IMR-90 (cell line): ENCODE results near the gene PLXNA1.

ENCODE experiments used
- SMC3 ChIP-seq: fragments of 150-350 bp; IDR thresholded peaks from 2 replicates; pipeline ENCODE4 v1.6.1; 2016; ENCODE audit warnings: low read depth, mild to moderate bottlenecking, antibody characterized with exemption, low read length, moderate library complexity
- TF ChIP-seq, protein P1 (sequence below): conservative IDR thresholded peaks from 2 replicates; pipeline ENCODE4 v1.5.1; 2012; ENCODE audit warnings: mild to moderate bottlenecking, low read depth, low read length, improper control_type of control experiment

DNA sequence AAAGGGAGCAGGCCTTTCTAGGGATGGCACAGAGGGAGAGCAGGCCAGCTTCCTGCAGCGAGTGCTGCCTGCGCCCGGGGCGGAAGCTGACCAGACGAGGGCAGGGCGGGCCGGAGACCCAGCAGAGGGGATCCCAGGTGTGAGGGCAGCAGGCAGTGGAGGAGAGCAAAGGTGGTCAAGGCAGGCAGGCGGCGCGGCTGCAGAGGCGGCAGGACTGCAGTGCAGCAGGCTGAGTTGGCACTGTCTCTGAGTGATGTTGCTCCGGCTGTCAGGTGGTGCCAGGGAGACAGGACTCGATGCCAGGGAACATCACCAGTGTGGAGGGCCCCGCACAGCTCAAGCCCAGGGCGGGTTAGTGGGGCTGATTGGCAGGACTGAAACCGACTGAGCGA, 22.3 kb upstream of the PLXNA1 start:
- TF ChIP-seq, protein P1, sequence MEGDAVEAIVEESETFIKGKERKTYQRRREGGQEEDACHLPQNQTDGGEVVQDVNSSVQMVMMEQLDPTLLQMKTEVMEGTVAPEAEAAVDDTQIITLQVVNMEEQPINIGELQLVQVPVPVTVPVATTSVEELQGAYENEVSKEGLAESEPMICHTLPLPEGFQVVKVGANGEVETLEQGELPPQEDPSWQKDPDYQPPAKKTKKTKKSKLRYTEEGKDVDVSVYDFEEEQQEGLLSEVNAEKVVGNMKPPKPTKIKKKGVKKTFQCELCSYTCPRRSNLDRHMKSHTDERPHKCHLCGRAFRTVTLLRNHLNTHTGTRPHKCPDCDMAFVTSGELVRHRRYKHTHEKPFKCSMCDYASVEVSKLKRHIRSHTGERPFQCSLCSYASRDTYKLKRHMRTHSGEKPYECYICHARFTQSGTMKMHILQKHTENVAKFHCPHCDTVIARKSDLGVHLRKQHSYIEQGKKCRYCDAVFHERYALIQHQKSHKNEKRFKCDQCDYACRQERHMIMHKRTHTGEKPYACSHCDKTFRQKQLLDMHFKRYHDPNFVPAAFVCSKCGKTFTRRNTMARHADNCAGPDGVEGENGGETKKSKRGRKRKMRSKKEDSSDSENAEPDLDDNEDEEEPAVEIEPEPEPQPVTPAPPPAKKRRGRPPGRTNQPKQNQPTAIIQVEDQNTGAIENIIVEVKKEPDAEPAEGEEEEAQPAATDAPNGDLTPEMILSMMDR = no peak
- no peak for TF ChIP-seq SMC3
